GM18520 (cell line): Measurements from ENCODE around the gene NRXN3.
"Not testable (repeated sequence)": the region's sequence is repeated elsewhere in the genome, so short reads cannot be mapped to it uniquely, and the experiment has no call there.

Experiments
- ATAC-seq: cut with Tn5 transposase; IDR thresholded peaks from one replicate; pipeline ENCODE4 v1.9.1; 2021; ENCODE audit not compliant: unreplicated experiment

Gene NRXN3

GRCh38 chr14:78484028-78484427 is 313.9 kb downstream of the NRXN3 start:
- ATAC-seq = no peak

GRCh38 chr14:78486081-78486480 is 315.9 kb downstream of the NRXN3 start:
- no peak for ATAC-seq

- ATAC-seq = no peak
Observed at GRCh38 chr14:78486621-78487020, 316.4 kb downstream of the NRXN3 start.

- ATAC-seq = not testable (repeated sequence)
Observed at GRCh38 chr14:78487573-78487972, 317.4 kb downstream of the NRXN3 start.

GRCh38 chr14:78488938-78489337 is 318.8 kb downstream of the NRXN3 start:
- ATAC-seq = no peak

- no peak for ATAC-seq
Observed at GRCh38 chr14:78491048-78491447, 320.9 kb downstream of the NRXN3 start.

GRCh38 chr14:78498062-78498595 is 328.0 kb downstream of the NRXN3 start:
- ATAC-seq = no peak

GRCh38 chr14:78501909-78502308 is 331.7 kb downstream of the NRXN3 start:
- ATAC-seq = no peak

GRCh38 chr14:78508023-78508422 is 337.9 kb downstream of the NRXN3 start:
- ATAC-seq = no peak

- no peak for ATAC-seq
Observed at GRCh38 chr14:78509516-78509915, 339.3 kb downstream of the NRXN3 start.

- no peak for ATAC-seq
Observed at GRCh38 chr14:78512021-78512420, 341.8 kb downstream of the NRXN3 start.

GRCh38 chr14:78519863-78520262 is 349.7 kb downstream of the NRXN3 start:
- no peak for ATAC-seq

GRCh38 chr14:78524196-78524595 is 354.0 kb downstream of the NRXN3 start:
- ATAC-seq = no peak

- no peak for ATAC-seq
Observed at GRCh38 chr14:78524766-78525165, 354.6 kb downstream of the NRXN3 start.

GRCh38 chr14:78530078-78530477 is 359.9 kb downstream of the NRXN3 start:
- no peak for ATAC-seq

- no peak for ATAC-seq
Observed at GRCh38 chr14:78534141-78534540, 364.0 kb downstream of the NRXN3 start.

- ATAC-seq = no peak
Observed at GRCh38 chr14:78535041-78535440, 364.9 kb downstream of the NRXN3 start.

- not testable (repeated sequence) for ATAC-seq
Observed at GRCh38 chr14:78541788-78542187, 371.6 kb downstream of the NRXN3 start.

- no peak for ATAC-seq
Observed at GRCh38 chr14:78543433-78543832, 373.3 kb downstream of the NRXN3 start.

- ATAC-seq = no peak
Observed at GRCh38 chr14:78561074-78561473, 390.9 kb downstream of the NRXN3 start.

GRCh38 chr14:78566026-78566858 is 396.1 kb downstream of the NRXN3 start:
- peak; percentile 77 for ATAC-seq

- no peak for ATAC-seq
Observed at GRCh38 chr14:78566859-78567172, 396.6 kb downstream of the NRXN3 start.

GRCh38 chr14:78567343-78567742 is 397.2 kb downstream of the NRXN3 start:
- ATAC-seq = no peak
